DMS 273 (cell line): Measurements from ENCODE around the gene POLR2J.
"Not testable (repeated sequence)": the region's sequence is repeated elsewhere in the genome, so short reads cannot be mapped to it uniquely, and the experiment has no call there.

Experiments used
- DNase-seq: peaks from one replicate; lab custom pipeline; 2025; ENCODE audit not compliant: unreplicated experiment; lab: John Stamatoyannopoulos, UW

POLR2J gene

GRCh38 chr7:102494473-102495149 lies 15.9 kb upstream of the POLR2J start:
- not testable (repeated sequence) for DNase-seq

- not testable (repeated sequence) for DNase-seq
These were observed 15.3 kb upstream of the POLR2J start for GRCh38 chr7:102494026-102494425.

GRCh38 chr7:102493220-102493935 lies 14.7 kb upstream of the POLR2J start:
- DNase-seq, result not testable (repeated sequence)

- DNase-seq, result not testable (repeated sequence)
These were observed 11.9 kb upstream of the POLR2J start for GRCh38 chr7:102490529-102491075.

- DNase-seq, result not testable (repeated sequence)
These were observed 5.6 kb upstream of the POLR2J start for GRCh38 chr7:102484317-102484716.

GRCh38 chr7:102481962-102482361 lies 3.2 kb upstream of the POLR2J start:
- DNase-seq, result not testable (repeated sequence)

GRCh38 chr7:102479982-102480637 lies 1.4 kb upstream of the POLR2J start:
- DNase-seq, result not testable (repeated sequence)

GRCh38 chr7:102479209-102479584 lies 475 bp upstream of the POLR2J start:
- DNase-seq, result not testable (repeated sequence)

GRCh38 chr7:102474736-102475435 lies 3.8 kb downstream of the POLR2J start:
- not testable (repeated sequence) for DNase-seq

- DNase-seq, result not testable (repeated sequence)
These were observed 4.6 kb downstream of the POLR2J start for GRCh38 chr7:102474116-102474515.

GRCh38 chr7:102473271-102473991 lies 5.3 kb downstream of the POLR2J start:
- no peak for DNase-seq

GRCh38 chr7:102472126-102473041 lies 6.3 kb downstream of the POLR2J start:
- DNase-seq, result no peak

- no peak for DNase-seq
These were observed 7.0 kb downstream of the POLR2J start for GRCh38 chr7:102471791-102472125.

- DNase-seq, result no peak
These were observed 8.5 kb downstream of the POLR2J start for GRCh38 chr7:102469972-102470825.

GRCh38 chr7:102469351-102469971 lies 9.3 kb downstream of the POLR2J start:
- no peak for DNase-seq

- no peak for DNase-seq
These were observed 10.0 kb downstream of the POLR2J start for GRCh38 chr7:102468478-102469350.
